Activated effector memory CD4-positive, alpha-beta T cell treated with Interleukin-2 at 50 U/mL for 16 hours (primary cell): ENCODE results near the gene HASPIN.

ENCODE experiments used
- DNase-seq: peaks from one replicate; pipeline ENCODE4 v3.0.0-alpha.2; 2020

The HASPIN gene

DNA sequence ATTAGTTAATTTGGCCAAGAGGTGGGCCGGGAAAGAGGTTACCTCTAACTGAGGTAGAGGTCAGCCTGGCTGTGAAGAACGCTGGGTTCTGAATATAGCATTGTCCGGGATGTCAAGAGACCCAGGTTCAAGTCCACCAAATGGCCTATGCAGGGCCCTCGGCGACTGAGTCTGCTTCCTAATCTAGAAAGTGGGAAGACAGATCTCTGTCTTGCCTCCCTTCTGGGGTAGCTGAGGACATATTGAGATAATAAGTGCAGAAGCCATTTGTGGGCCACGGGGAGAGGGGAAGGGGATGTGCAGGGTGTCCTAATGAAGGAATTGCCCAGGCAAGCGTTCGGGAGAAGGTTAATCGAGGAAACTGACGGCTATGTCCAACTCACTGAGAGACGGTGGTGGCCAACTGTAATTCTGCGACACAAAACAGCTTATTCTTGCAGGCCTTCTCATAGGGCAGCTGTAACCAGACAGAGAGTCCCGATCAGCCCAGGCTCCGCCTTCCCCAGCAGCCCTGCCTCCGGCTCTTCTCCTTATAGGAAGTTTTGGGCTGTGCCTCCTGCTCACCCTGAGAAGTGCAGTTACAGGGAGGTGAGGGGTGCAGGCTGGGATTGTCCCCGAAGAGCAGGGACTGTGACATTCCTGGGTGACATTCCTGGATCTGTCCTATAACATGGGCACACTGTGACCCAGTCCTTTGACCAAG is 15.9 kb downstream of the HASPIN start:
- no peak for DNase-seq

DNA sequence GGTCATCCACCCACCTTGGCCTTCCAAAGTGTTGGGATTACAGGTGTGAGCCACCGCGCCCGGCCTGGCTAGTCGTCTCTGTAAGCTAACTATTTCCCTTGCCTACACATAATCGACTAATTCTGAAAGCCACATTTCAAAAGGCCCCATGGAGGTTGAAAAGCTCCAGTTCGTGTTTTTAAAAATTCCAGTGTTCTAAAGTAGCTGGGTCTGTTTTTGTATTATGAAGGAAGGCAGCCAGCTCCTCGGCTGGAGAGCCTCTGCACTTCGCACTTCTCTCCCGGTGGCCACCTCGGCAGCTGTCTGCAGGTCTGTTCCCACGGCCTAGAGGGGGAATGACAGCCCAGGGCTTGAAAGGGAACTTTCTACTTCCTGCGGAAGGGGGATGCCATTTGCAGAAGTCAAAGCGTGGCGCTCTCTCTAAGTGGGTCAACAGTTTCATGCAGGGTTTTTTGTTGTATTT is 16.9 kb downstream of the HASPIN start:
- peak; percentile 32 for DNase-seq

DNA sequence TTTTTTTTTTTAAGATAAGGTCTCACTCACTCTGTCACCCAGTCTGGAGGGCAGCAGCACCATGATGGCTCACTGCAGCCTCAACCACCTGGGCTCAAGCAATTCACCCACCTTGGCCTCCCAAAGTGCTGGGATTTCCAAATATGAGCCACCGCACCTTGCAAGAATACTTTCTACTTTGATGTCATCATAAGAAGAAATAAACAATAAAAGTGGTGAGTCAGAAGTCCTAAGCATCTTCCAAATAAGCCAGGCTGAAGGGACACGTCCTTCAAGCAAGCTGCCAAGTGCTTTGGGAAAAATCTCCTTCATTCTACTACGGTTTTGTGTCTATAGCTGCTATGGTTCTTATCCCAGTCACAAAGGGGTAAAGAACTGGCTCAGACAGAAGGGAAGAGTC is 20.3 kb downstream of the HASPIN start:
- no peak for DNase-seq

DNA sequence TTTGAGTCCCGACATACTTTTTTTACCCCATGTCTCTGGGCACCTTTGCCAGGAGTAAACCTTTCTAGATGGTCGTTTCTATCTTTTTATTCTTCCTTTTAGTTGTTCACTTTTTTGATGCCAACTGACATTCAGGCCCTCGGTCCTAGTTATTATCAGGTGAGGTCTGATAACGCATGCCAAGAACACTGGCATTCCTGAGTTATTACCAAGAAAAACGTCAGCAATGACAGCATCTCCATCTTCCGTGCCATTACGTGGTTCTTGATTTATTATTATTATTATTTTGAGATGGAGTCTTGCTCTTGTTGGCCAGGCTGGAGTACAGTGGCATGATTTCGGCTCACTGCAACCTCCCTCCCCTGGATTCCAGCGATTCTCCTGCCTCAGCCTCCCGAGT is 21.4 kb downstream of the HASPIN start:
- no peak for DNase-seq

DNA sequence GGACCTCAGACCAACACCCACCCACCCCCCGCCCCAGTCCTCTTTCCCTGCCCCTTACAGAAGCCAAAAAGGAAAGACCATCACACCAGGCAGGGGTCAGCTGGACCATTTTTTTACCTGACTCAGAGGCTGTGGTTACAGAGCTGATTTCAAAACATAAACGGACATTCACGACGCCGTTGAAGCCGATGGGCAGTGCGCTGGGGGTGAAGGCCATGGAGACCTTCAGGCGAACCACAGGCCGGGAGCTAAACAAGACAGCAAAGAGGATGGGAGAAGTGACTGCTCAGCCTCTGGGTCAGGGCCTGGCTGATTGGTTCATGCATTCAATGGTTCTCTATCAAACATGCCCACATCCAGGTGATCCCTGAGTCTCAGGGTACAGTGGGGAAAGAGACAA is 24.1 kb downstream of the HASPIN start:
- DNase-seq = no peak

DNA sequence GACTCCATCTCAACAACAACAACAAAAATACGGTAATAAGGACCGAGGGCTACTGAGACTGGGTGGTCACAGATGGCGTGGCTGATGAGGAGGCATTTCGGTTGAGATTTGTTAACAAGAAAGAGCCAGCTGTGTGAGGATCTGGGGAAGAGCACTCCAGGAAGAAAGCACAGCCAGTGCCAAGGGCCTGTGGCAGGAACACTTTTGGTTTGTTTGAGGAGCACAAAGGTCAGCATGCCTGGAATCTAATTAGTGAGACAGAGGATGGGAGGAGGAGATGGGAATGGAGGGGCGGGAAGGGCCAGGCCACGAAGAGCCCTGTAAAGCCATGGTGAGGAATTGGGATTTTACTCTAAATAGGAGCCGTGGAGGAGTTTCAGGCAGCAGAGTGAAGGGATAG is 24.9 kb downstream of the HASPIN start:
- no peak for DNase-seq

DNA sequence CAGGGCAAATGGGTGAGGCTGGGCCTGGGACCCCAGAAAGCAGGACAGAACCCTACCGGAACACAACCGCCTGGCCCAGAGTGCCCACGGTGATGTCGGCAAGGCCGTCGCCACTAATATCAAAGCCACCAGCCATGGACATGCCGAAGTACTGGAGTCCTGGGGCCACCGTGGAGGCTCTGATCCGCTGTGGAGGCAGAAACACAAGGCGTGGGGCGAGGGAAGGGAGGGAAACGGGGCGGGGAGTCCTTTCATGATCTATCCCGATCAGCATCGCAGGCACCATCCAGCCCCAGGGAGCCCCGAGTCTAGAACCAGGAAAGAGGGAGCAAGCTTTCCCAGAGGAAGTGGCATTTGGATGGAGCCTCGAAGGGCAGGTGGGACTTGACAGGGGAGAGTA is 26.6 kb downstream of the HASPIN start:
- DNase-seq = no peak

DNA sequence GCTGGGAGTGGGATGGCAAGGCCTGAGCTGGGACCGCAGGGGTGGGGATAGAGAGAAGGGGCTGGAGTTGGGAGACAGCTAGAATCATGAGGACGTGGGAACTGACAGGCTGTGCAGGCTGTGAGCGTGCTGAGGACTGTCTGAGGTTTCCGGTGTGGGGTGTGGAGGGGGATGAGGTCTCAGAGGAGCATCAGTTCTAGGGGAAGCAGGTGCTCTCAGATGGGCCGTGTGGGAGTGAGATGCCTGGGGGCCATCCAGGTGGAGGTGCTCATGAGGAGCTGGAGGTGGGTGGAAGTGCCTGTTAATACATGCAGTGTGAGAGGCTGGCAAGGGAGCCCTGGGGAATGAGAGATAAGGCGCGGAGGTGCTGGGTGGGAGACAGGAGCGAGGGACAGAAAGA is 27.2 kb downstream of the HASPIN start:
- peak; percentile 58 for DNase-seq

DNA sequence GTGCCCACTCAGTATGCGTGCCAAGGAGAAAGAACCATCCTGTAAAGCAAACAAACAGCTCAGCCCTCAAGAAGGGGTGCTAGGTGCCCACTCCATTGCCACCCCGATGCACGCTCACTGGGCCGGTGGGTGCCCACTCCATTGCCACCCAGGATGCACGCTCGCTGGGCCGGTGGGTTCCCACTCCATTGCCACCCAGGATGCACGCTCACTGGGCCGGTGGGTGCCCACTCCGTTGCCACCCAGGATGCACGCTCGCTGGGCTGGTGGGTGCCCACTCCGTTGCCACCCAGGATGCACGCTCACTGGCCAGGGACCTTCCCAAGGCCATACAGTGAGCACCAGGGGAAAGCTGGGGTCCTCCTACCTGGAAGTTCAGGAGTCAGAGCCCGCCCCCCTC is 28.1 kb downstream of the HASPIN start:
- no peak for DNase-seq

DNA sequence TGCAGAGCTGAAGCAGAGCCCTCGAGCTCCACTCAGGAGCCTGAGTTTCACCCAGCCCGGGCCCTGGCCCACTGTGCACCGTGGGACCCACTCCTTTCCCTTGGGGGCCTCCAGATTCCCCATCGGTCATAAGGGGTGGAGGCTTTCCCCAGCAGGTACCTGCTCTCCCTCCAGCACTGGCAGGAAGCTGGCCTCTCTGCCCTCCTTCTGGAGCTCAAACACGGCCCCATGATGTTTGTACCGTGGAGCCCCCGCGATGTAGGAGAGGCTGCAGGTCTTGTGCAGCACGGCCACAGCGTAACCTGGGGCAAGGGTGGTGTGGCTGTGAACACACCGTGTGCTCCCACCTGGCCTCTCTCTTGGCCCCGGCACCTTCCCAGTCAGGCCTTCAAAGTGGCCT is 29.9 kb downstream of the HASPIN start:
- no peak for DNase-seq

DNA sequence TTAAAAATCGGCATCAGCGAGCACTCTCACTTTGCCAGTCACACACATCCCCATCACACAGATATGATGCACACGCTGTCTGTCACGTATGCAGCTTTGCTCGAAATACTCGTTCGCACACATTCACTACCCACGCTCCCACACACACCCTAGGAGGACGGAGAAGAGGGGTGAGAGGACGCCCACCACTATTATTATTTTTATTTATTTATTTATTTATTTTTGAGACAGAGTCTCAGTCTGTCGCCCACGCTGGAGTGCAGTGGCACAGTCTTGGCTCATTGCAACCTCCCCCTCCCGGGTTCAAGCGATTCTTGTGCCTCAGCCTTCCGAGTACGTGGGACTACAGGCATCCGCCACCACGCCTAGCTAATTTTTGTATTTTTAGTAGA is 30.4 kb downstream of the HASPIN start:
- no peak for DNase-seq

DNA sequence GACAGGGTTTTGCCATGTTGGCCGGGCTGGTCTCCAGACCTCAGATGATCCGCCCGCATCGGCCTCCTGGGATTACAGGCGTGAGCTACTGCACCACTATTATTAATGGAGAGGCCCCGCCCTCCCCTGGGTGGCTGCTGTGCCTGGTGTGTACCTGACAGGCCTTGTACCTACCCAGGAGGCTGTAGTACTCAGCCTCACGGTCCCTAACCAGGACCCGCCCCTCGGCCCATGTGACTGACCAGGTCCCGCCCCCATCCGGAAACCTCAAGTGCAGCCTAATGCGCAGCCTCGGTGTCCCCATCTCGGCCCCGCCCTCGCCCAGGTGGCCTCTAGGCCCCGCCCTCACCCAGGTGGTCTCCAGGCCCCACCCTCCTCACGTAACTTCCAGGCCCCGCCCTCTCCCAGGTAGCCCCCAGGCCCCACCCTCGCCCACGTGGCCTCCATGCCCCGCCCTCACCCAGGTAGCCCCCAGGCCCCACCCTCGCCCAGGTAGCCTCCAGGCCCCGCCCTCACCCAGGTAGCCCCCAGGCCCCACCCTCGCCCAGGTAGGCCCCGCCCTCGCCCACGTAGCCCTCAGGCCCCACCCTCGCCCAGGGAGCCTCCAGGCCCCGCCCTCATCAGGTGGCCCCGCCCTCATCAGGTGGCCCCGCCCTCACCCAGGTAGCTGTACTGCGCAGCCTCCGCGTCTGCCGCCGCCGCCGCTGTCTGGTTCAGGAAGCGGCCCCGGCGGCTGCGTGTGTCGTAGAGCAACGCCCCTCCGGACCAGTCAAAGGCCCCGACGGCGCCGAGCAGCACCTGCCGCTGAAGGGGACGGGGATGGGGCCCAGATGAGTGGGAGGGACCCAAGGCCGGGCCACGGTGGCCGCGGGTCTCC is 31.0 kb downstream of the HASPIN start:
- DNase-seq = peak; percentile 68

DNA sequence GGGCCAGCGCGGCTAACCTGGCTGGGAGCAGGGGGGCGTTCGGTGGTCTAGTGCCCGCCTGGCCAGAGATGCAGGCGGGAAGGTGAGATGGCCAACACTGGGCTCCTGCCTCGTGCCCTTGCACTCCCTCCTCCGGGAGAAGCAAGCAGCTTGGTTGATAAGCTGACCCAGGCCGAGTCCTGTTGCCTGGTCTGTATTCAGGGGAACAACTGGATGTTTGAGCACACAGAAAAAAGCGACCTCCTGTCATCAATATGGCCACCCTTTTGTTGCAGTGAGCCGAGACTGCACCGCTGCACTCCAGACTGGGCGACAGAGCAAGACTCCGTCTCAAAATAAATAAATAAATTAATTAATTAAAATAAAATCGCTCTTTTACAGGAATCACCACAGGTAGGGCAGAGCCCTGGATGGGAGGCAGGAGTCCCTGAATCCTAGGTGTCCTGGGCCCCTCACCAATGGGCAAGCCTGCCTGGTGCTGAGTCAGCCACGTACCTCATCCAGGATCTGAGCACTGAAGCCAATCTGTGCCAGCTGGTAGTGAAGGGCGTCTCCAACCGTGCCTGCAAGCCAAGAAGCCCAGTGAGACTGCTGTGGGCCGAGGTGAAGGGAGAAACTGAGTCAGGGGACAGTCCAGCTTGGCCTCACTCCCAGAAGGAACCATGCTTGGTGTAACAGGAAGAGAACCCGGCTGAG is 31.8 kb downstream of the HASPIN start:
- DNase-seq = no peak

DNA sequence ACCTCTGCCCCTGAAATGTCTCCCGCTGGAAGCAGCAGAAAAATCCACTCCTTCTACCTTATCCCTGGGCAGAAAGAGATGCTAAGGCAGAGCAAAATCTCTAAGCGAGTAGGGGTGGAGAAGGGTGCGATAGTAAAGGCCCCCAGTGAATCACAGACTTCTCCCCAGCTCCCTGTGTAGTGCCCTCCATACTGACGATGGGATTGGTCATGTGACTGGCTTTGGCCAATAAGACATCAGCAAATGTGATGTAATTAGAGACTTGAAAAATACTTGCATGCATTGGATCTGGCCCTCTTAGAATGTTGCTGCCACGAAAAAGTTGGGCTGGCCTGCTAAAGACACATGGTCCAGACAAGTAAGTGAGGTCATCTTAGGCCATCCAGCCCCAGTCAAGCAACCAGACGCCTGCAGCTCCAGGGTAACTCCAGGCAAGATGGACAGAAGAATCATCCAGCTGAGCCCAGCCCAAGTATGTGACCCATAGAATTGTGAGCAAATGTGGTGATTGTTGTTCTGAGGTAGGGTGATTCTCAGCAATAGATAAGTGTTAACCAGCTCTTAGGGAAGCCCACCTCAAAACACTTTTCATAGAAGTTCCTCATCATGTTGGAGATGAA is 36.0 kb downstream of the HASPIN start:
- DNase-seq = no peak

DNA sequence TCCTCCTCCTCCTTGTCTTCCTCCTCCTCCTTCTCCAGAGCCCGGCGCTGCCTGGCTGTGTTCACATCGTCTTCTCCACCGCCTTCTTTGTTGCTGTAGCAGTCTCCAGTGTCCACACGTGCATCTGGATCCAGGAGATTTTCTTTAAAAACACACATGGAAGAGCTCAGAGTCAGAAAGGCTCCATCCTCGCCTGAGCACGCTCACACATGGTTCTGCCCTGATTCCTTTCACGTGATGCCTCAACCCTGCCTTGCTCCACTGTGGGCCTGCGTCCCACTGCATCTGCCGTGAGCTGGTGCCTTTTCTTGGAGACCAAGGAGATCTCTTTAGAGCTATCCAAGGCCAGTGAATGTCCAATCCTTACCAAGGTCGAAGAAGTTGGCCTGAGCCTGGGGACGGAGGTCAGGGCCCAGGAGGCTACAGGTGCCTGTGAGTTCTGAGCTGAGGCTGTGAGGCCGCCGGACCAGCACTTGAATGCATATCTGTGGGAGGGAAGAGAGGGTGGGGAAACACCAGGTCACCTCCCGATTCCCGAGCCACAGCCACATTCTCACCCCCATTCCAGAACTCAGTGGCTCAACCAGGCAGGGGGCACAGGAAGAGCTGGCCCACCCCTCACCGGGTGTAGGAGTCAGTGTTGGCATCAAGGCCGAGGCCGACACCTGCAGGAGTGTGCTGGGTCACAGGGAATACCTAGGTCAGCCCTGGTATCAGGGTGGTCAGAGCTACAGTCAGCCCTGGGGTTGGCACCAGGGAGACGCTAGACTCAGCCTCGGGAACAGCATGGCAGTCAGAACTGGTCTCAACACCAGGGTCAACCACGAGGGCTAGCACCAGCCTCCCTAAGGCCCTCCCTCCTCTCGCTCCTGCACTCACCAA is 37.6 kb downstream of the HASPIN start:
- DNase-seq = no peak

DNA sequence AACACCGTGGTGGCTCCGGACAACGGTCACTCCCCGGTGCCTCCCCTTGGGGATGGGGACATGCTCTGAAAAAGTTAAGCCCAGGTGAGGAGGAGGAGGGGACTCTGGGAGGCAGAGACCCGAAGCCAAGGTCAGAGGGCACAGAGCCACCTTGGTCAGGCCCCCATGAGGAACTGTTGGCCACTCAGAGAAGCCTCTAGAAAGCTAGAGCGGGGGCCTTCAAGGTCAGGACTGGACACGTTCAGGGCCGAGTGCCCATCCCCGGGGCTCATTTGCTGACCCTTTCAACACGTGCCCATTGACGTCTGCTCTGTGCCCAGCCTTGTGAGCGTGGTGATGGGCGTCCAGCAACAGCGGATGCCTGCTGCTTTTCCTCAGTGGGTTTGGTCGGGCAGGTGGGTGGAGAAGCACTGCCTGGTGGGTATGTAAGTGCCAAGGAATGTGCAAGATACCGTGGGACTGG is 38.2 kb downstream of the HASPIN start:
- no peak for DNase-seq

DNA sequence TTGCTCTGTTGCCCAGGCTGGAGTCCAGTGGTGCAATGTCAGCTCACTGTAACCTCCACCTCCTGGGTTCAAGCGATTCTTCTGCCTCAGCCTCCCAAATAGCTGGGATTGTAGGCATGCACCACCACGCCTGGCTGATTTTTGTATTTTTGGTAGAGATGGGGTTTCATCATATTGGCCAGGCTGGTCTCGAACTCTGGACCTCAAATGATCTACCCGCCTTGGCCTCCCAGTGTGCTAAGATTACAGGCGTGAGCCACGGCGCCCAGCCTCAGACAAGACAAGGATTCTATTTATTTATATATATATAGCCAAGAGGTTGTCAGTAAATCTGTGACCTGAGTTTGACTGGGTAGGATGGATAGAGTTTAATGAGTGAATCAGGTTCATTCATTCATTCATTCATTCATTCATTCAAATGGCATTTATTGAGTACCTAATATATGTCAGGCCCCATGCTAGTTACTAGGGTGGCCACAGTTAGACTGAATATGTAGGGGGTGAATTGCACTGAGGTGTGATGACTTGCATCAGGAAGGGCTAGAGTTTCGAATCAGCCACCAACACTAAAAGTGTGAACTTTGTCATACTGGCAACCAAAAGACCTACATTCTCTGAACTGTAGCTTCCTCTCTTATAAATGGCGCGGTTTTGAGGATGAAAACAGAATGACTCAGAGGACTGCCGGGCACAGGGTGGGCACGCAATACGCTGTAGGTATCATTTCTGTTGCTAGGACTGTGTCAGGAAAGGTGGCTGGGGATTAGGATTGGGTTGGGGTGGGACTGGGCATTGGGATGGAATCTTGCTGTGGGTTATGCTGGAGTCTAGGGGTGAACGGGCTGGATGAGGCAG is 39.4 kb downstream of the HASPIN start:
- no peak for DNase-seq

DNA sequence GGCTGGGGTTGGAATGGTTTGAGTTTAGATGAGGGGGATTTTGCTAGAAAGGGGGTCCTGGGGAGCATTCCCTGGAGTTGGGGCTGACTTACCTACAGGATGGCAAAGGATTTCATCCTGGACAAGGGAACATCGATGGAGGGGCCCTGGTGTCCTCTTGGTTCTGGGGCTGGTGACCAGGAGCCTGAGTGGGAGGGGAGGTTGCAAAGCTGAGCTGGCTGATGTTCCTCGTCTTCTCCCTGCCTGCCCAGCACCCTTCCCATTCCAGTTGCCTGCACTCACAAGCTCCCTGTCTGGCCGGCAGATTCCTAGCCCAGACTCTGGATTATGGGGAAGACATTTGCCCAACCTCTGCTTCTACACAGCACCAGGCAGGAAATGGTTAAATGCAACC is 40.1 kb downstream of the HASPIN start:
- no peak for DNase-seq

DNA sequence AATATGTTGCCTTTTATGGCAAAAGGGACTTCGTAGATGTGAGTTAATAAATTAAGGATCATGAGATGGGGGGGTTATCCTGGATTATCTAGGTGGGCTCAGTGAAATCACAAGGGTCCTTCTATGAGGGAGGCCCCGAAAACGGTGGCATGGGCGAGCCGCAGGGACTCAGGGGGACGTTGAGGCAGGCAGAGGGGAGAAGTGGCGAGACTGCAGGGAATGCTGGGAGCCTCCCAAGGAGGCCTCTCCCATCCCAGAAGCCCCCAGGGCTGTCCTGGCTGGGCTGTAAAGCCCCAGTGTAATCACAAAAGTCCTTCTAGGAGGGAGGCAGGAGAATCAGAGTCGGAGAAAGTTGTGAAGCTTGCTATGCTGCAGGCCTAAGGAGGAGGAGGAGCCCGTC is 42.3 kb downstream of the HASPIN start:
- no peak for DNase-seq

DNA sequence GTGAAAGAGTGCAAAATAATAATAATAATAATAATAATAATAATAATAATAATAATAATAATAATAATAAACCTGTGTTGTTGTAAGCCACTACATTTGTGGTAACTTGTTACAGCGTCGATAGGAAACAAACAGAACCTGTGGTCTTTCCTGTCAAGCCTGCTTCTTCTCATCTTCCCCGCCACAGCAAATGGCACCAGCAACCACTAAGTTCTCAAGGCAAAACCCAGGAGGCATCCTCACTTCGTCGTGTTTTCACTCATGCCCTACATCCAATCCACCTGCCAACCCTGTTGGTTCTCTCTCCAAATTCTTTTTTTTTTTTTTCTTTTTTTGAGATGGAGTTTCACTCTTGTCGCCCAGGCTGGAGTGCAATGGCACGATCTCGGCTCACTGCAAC is 43.1 kb downstream of the HASPIN start:
- no peak for DNase-seq

DNA sequence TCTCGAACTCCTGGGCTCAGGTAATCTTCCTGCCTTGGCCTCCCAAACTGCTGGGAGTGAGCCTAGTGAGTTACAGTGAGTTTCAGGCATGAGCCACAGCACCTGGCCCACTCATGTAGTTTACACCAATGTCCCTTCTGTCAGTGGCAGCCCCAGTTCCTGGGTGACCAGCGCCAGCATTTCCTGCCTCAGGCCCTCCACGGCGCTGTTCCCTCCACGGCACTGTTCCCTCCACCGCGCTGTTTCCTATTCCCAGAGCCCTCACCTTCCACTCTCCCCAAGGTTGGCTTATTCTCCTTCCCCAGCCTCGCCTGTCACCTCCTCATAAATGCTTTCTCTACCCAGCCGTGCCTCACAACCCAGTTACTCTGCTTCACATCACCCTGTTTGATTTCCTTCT is 44.6 kb downstream of the HASPIN start:
- no peak for DNase-seq
